IPS DF 4.7 (cell line): Measurements from ENCODE around the gene CYSTM1.

ENCODE experiments used
- DNase-seq: peaks from one replicate; pipeline ENCODE4 v3.0.0-alpha.2; 2013; ENCODE audit warnings: low spot score; ENCODE audit errors: extremely low read depth

CYSTM1 gene

GRCh38 chr5:140292212-140293036 lies 117.4 kb downstream of the CYSTM1 start:
- DNase-seq = no peak
